Measurements from ENCODE around the gene MMP28.

Gene MMP28

GRCh38 chr17:35745749-35746320 is 49.6 kb downstream of the MMP28 start:
- DNase-seq (ENCODE audit: low read depth in 1 of 2, low spot score in 1 of 2): no peak

- DNase-seq (ENCODE audit: low read depth in 1 of 2, low spot score in 1 of 2): no peak
Observed at GRCh38 chr17:35745246-35745645, 50.2 kb downstream of the MMP28 start.

DNA sequence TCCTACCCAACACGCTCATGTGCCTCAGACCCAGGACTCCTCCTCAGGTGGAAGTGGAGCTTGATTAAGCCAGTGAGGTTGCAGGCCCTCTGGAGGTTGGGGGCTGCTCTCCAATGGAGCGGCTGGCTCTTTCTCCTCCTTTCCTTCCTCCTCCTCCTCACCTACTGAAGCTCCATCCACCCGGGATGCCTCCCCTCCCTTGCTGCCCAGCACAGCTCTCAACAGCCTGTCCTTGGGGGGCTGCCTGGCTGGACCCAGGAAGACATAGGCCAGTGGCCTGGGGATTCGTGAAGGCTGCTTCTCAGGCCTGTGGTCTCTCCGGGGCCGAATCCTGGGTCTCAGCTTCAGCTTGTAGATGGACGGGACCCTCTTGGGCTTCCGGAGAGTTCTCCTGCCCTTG is 50.6 kb downstream of the MMP28 start:
- no peak for DNase-seq (ENCODE audit: low read depth in 1 of 2, low spot score in 1 of 2)

DNA sequence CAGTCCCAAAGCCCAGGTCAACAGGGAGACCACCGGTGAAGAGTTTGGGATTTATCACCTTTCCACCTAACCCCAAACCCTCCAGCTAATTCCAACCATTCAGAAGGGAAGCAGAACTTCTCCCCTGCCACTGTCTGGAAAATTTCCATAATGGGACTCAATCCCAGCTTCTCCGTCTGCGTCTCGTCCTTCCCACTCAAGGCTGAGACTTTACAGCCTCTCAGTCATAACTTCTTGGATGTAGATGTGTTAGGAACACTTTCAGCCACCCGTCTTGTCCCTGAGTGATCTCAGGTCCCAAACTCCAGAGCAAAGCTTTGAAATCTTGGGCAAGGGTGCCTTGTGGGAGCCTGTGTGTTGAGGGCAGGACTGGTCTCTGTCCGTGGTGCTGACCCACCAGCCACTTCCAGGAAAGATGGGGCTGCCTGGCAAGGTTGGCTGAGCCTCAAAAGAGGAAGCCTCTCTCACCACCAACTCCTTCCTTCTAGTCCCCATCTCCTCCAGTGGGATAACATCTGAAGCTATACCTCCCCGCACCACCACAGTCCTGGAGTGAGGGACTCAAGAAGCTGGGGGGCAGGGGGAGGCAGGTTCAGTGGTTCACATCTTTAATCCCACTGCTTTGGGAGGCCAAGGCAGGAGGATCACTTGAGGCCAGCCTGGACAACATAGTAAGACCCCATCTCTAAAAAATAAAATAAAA is 51.7 kb downstream of the MMP28 start:
- no peak for DNase-seq (ENCODE audit: low read depth in 1 of 2, low spot score in 1 of 2)

GRCh38 chr17:35742896-35743477 is 52.5 kb downstream of the MMP28 start:
- no peak for DNase-seq (ENCODE audit: low read depth in 1 of 2, low spot score in 1 of 2)

- no peak for DNase-seq (ENCODE audit: low read depth in 1 of 2, low spot score in 1 of 2)
Observed at GRCh38 chr17:35742496-35742895, 52.9 kb downstream of the MMP28 start.

DNA sequence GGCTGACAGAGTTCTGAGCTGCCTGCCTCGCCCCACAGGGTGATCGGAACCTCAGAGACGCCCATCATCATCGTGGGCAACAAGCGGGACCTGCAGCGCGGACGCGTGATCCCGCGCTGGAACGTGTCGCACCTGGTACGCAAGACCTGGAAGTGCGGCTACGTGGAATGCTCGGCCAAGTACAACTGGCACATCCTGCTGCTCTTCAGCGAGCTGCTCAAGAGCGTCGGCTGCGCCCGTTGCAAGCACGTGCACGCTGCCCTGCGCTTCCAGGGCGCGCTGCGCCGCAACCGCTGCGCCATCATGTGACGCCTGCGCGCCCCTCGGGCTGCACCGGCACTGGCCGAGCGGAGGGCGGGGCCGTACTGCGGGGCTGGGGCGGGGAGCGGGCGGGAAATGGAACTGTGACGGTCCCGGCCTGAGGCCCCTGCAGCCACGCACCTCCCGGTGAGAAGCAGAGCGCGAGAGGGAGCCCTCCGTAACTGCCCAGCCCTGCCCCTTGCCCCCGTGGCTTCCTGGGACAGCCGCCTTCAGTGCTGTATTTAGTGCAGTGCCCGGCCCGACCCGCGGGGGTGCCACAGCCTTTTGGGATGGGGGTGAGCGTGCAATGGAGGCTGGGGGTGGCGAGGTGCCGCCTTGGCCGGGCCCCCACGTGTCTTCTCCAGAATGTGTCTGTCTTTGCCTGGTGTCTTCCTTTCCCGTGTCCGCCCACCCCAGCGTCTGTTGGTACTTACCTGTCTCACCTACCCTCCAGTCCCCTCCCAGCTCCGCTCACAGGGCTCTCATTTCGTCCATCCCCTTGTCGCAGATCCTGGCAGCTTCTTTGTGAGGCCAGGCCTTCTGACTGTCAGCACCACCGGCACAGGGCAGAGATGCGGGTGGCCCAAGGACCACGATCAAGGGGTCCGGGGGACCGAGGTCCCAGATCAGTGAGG is 54.2 kb downstream of the MMP28 start:
- no peak for DNase-seq (ENCODE audit: low read depth in 1 of 2, low spot score in 1 of 2)

DNA sequence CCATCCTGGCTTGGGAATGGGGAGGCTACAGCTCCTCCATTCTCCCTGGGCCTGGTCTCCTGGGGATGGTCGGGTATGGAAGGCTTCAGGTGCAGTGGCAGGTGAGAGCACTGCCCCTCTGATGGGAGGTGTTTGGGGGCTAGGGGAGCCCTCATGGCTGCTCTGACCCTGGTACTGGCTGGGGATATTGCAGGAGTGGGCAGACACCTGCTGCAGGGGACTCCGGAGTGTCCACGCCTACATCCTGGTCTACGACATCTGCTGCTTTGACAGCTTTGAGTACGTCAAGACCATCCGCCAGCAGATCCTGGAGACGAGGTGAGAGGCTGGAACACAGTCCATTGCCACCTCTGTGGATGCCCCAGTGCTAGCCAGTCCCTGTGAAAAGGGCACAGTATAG is 55.2 kb downstream of the MMP28 start:
- DNase-seq (ENCODE audit: low read depth in 1 of 2, low spot score in 1 of 2): no peak

DNA sequence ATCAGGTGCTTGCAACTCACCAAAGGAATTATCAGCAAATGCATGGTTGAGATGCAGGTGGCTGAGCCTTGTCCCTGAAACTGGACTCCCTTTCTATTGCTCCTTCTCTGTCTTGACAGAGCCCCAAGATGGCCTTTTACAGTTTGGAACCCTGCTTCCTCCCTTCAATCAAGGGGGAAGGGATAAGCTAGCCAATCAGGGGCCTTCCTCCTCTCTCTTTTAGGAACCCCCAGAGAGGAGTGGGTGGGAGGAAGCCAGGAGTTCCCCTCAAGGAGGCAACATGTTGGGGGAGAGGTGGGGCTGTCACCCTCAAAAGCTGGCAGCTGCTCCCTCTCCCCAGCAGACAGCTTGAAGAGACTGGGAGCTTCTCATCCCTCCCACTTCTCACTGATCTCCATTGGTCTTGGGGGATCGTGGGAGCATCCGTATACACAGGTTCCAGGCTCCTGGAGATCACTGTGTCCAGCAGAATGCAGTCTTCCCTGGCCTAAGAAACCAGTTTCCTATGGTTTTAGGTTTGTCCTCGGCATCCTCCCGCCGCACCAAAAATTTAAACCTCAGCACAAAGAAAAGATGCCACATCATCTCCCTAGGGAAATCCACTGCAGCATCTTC is 56.8 kb downstream of the MMP28 start:
- DNase-seq (ENCODE audit: low read depth in 1 of 2, low spot score in 1 of 2): no peak

DNA sequence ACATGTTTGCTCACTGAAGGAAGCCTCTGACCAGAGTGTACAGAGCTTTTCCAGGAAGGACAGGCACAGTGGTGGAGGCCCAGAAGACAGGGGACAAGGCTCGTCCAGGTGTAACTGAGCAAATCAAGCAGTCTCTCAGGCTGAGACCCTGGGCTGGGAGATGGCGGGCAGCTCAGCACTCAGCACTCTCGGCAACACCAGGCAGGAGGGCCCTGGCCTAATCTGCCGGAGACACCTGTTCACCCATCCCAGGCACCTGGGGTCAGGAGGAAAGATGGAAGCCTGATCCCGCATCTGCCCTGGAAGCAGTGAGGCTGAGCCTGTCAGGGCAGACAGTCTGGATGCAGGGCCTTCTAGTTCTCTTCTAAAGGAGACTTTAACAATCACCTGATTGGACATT is 59.2 kb downstream of the MMP28 start:
- no peak for DNase-seq (ENCODE audit: low read depth in 1 of 2, low spot score in 1 of 2)

DNA sequence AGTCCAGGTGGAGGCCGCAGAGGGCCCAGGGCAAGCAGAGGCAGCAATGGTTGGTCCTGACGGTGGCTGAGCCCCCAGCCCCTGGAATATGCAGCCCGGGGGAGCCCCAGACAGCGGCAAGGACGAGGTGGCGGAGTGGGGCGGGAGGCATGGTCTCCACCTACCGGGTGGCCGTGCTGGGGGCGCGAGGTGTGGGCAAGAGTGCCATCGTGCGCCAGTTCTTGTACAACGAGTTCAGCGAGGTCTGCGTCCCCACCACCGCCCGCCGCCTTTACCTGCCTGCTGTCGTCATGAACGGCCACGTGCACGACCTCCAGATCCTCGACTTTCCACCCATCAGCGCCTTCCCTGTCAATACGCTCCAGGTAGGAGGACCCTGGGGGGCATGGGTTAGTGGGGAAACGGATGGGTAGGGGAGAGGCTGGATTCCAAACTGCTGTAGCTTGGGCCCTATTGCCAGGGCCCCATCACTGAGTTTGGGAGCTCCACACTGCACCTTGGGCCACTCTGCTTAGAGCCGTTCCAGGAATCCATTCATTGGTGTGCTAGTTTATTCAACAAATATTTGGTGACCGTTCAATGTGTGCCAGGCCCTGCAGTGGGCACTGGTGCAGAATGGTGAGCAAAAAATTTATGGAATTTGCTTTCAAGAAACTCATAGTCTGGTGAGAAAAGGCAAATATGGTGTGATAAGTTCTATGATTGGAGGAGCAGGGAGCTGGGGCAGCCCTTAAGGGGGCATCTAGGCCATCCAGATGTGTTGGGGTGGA is 60.2 kb downstream of the MMP28 start:
- no peak for DNase-seq (ENCODE audit: low read depth in 1 of 2, low spot score in 1 of 2)

- DNase-seq (ENCODE audit: low read depth in 1 of 2, low spot score in 1 of 2): no peak
Observed at GRCh38 chr17:35734396-35734795, 61.0 kb downstream of the MMP28 start.

GRCh38 chr17:35733366-35733765 is 62.1 kb downstream of the MMP28 start:
- DNase-seq (ENCODE audit: low read depth in 1 of 2, low spot score in 1 of 2): no peak

DNA sequence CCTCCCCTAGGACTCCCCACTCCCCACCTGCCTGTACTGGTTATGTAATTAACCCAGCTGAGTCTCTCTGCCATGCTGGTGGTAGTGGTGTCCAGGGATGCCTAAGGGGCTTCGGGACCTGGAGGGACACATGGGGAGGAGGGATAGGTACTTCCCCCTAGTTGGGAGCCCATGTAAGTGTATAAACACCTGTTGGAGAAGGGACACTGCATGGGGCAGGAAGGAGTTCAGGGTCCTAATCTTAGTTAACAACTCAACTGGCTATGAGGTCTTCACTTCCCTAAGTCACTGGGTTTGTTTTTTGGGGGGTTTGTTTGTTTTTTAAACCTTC is 62.7 kb downstream of the MMP28 start:
- no peak for DNase-seq (ENCODE audit: low read depth in 1 of 2, low spot score in 1 of 2)

GRCh38 chr17:35731917-35732805 is 63.3 kb downstream of the MMP28 start:
- no peak for DNase-seq (ENCODE audit: low read depth in 1 of 2, low spot score in 1 of 2)

DNA sequence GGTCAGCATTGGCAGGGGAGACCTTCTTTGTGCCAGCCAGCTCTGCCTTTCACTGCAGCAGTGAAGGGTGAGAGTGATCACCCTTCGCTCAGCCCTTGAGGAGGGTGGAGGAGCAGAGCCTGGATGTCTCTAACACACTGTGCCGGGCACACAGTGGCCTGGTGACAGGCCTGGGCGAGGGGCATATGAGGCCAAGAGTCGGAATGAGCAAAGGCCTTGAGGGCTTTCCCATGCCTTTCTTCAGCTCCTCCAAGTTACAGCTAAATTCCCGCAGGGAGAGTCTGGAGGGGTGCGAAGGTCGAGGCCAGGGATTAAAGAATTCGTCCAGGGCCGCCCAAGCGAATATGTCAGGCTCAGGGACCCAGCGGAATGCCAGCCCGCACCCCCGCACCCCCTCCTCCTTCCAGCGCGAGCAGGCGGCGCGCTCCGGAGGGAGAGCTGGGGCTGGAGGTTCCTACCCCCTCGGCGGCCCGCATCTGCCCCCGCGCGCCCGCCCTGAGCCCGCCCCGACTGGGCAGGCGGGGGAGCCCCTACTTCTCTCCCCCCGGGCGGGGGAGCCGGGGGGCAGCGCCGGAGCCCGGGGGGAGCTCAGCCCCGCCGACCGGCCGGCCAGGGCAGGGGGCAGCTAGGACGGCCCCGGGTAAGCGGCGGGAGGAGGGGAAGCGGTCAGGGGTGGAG is 64.1 kb downstream of the MMP28 start, which contains the start of gene RASL10B:
RASL10B (plus strand) TSS at position 401 of the 678 bp plus-strand sequence. CDS start 3,546 bp downstream, outside the sequence.
- peak in 1 of 2 donors; percentile 19 for DNase-seq (ENCODE audit: low read depth in 1 of 2, low spot score in 1 of 2)

- DNase-seq (ENCODE audit: low read depth in 1 of 2, low spot score in 1 of 2): no peak
Observed at GRCh38 chr17:35730400-35731005, 64.9 kb downstream of the MMP28 start.

GRCh38 chr17:35729405-35729833 is 66.0 kb downstream of the MMP28 start:
- DNase-seq (ENCODE audit: low read depth in 1 of 2, low spot score in 1 of 2): no peak

All from activated CD4-positive, alpha-beta T cell treated with anti-CD3 and anti-CD28 coated beads, Interleukin-2, amount 50 U/mL, for 24 hours (primary cell).